Adrenal gland (tissue), 12 donors: ENCODE results near the gene CORO2B. TPM values are rescaled to one million over a fixed set of nuclear protein-coding genes. Genes with fewer than 3 reads are reported as not detected.

ENCODE experiments used
- DNase-seq, 7 donors: peaks; one replicate each; pipeline ENCODE4 v3.0.0-alpha.2; 2019 to 2020
- H3K27ac ChIP-seq, 5 donors: fragments of 200-600 bp; sonication (generic) in 4 of 5; 1 replicate in 3 of 5; 2 replicates in 2 of 5; pipeline versions ENCODE4 v1.5.1 to v1.8.0; 2016 to 2020; ENCODE audit warnings: mild to moderate bottlenecking in 1 of 5
- H3K27me3 ChIP-seq: fragments of 200-600 bp; 2 replicates; pipeline ENCODE4 v1.8.0; 2021
- H3K36me3 ChIP-seq, 2 donors: fragments of 200-600 bp; replicated peaks in 1 of 2; 1 replicate in 1 of 2; 2 replicates in 1 of 2; pipeline versions ENCODE4 v1.5.1 to v1.8.0; 2018 to 2022
- H3K4me1 ChIP-seq, 2 donors: fragments of 200-600 bp; replicated peaks in 1 of 2; 1 replicate in 1 of 2; 2 replicates in 1 of 2; pipeline versions ENCODE4 v1.5.1 to v1.8.0; 2018 to 2021
- H3K4me3 ChIP-seq, 4 donors: fragments of 200-600 bp; sonication (generic) in 3 of 4; one replicate each; pipeline ENCODE4 v1.5.1; 2016 to 2018
- H3K9me3 ChIP-seq, 3 donors: fragments of 200-600 bp; sonication (generic) in 1 of 3; replicated peaks in 1 of 3; 1 replicate in 2 of 3; 2 replicates in 1 of 3; pipeline versions ENCODE4 v1.5.1 to v1.8.0; 2016 to 2021
- POLR2A ChIP-seq, 2 donors: fragments of 450-650 bp; IDR thresholded peaks; one replicate each; pipeline ENCODE4 v1.6.1; 2017; ENCODE audit warnings: antibody characterized with exemption in 2 of 2, mild to moderate bottlenecking in 2 of 2, moderate library complexity in 1 of 2
- WGBS, 4 donors: extraction: QIAGEN DNeasy Blood & Tissue Kit in 2 of 4; methylation state at CpG; one replicate each; pipeline versions ENCODE4 v1.1.5 to v1.1.7; 2013 to 2017; 5-methylcytosine and 5-hydroxymethylcytosine counted together
- intact Hi-C, 2 donors: fragments of 100-400 bp; cut with DNase I; formaldehyde crosslinking; loops; one replicate each; pipeline versions ENCODE4 v1.14.1 to v1.15.0; 2022 to 2023
- polyA plus RNA-seq, 3 donors: library from polyadenylated mRNA; stranded (reverse); fragments of 200-250 nt in 2 of 3; fragments of 350-450 nt in 1 of 3; fragmentation: Illumina TruSeq in 1 of 3; extraction: RNeasy Lipid Tissue Mini Kit (QIAGEN cat#74804) in 1 of 3; gene quantifications; one replicate each; pipeline ENCODE4 v1.2.3, GENCODE V29; 2013 to 2014
- total RNA-seq, 9 donors: library from RNA; depleted of rRNA in 4 of 9; stranded (reverse); fragments of >200 nt in 4 of 9; fragments of 120-200 nt in 1 of 9; fragmentation: NEBNext Ultra II Directional in 1 of 9; extraction: Animal tissue kit (Norgen Biotek cat#: 25700) in 1 of 9; gene quantifications; one replicate each; pipeline versions ENCODE4 v1.1.0 to v1.2.4, GENCODE V29; 2013 to 2023
- TF ChIP-seq, protein P1 (sequence below), 6 experiments: fragments of 450-650 bp in 4 of 6; fragments of 200-600 bp in 2 of 6; sonication (generic) in 1 of 6; IDR thresholded peaks; 1 replicate in 5 of 6; 2 replicates in 1 of 6; pipeline versions ENCODE4 v1.5.1 to v1.8.0; 2016 to 2021; ENCODE audit warnings: antibody characterized with exemption in 6 of 6, mild to moderate bottlenecking in 2 of 6, moderate library complexity in 1 of 6
- donor health status: healthy with polysubstance abuse.
- donor health status: Bipolar disorder and iron deficiency.
- donor health status: DM: yes; HTN: yes; CAD: no.
- donor health status: DM: no; HTN: no; CAD: no.
- donor health status: DM: no; HTN: no; CAD: no.
- donor health status: DM: yes; HTN: yes; CAD: no.

The CORO2B gene
- total and polyA plus RNA-seq, 12 donors, result 2.8 to 8.4 (median 4.3) TPM

- Histone ChIP-seq H3K4me3 (no peak overlapping the region), H3K27ac (peak overlapping the region in 2 of 5 donors; percentile 30 to 82), H3K4me1 (peaks cover 0 to 15% of the 10 kb centered on the region in 2 donors), H3K36me3 (no peaks in the 10 kb centered on the region), H3K9me3 (no peaks in the 10 kb centered on the region), H3K27me3 (no peaks in the 10 kb centered on the region)
- intact Hi-C loops, result no loop called here
- 52 to 72% (median 68%) methylated on average over 7 to 8 of the region's 8 CpGs for WGBS, 4 donors
- no peak for DNase-seq
- TF ChIP-seq, protein P1, sequence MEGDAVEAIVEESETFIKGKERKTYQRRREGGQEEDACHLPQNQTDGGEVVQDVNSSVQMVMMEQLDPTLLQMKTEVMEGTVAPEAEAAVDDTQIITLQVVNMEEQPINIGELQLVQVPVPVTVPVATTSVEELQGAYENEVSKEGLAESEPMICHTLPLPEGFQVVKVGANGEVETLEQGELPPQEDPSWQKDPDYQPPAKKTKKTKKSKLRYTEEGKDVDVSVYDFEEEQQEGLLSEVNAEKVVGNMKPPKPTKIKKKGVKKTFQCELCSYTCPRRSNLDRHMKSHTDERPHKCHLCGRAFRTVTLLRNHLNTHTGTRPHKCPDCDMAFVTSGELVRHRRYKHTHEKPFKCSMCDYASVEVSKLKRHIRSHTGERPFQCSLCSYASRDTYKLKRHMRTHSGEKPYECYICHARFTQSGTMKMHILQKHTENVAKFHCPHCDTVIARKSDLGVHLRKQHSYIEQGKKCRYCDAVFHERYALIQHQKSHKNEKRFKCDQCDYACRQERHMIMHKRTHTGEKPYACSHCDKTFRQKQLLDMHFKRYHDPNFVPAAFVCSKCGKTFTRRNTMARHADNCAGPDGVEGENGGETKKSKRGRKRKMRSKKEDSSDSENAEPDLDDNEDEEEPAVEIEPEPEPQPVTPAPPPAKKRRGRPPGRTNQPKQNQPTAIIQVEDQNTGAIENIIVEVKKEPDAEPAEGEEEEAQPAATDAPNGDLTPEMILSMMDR (IDR thresholded peaks at IDR 0.05), result no peak
- TF ChIP-seq POLR2A (IDR thresholded peaks at IDR 0.05), result no peak
These were observed 7.6 kb downstream of the CORO2B start for GRCh38 chr15:68586274-68586961.

DNA sequence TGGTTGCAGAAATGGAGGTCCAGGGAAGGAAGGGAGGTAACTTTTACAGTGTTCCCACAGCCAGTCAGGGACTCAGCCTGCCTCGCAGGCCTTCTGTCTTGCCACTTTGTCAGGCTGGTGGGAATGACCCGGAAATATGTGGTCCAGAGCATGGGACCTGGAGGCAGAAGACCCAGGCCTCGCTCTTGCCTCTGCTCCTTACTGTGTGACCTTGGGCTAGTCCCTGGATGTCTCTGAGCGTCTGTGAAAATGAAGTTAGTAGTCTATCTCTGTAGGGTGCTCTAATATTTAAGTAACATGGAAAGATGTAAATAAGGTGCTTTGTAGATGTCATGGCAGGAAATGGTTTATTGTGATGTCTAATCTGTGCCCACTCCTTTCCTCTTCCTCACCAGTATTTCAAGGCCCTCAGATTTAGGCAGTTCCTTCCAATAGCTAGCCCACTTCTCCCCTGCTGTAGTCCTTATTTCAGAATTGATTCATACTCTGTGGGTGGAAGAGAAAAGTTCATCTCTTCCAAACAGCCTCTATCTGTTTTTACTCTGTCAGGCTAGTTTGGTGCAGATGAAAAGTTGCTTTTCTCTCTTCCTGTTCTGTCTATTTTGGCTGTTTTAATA lies 9.1 kb downstream of the CORO2B start:
- Histone ChIP-seq H3K4me3 (no peak overlapping the region), H3K4me1 (peaks cover 0 to 15% of the 10 kb centered on the region in 2 donors), H3K27ac (peak overlapping the region in 1 of 5 donors; percentile 53), H3K9me3 (no peaks in the 10 kb centered on the region), H3K27me3 (no peaks in the 10 kb centered on the region), H3K36me3 (no peaks in the 10 kb centered on the region)
- no peak for DNase-seq
- WGBS, 4 donors, result 71 to 83% (median 77%) methylated on average over 2 to 4 of the region's 4 CpGs
- TF ChIP-seq, protein P1 (IDR thresholded peaks at IDR 0.05), result no peak
- no peak for TF ChIP-seq POLR2A (IDR thresholded peaks at IDR 0.05)
- intact Hi-C loops, result no loop called here

DNA sequence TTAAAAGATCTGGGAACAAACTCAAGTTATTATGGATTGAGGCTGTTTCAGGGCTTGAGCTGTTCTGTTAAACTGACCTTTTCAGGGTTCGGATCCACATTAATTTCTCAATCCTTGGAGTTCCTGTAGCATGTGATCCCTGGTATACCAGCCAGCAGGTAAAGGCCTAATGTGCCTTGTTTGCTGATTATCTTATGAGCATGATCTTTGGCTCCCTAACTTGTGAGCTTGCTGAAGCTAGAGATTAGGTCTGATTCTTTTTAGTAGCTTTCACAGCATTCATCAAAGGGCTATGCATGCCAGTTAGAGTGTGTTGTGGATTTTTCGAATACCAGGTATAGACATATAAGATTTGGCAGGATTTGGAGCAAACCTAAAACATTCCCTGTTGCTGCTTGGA lies 10.3 kb downstream of the CORO2B start:
- no peak for TF ChIP-seq POLR2A (IDR thresholded peaks at IDR 0.05)
- TF ChIP-seq, protein P1 (IDR thresholded peaks at IDR 0.05), result no peak
- intact Hi-C loops, result no loop called here
- 60 to 74% (median 69%) methylated on average over 2 of the region's 2 CpGs for WGBS, 4 donors

GRCh38 chr15:68589783-68590710 lies 11.3 kb downstream of the CORO2B start:
- Histone ChIP-seq H3K4me3 (no peak overlapping the region), H3K36me3 (no peaks in the 10 kb centered on the region), H3K4me1 (peaks cover 0 to 15% of the 10 kb centered on the region in 2 donors), H3K27me3 (no peaks in the 10 kb centered on the region), H3K9me3 (no peaks in the 10 kb centered on the region), H3K27ac (peak overlapping the region in 1 of 5 donors; percentile 45)
- intact Hi-C loops, result no loop called here
- no peak for DNase-seq
- 80 to 96% (median 83%) methylated on average over 5 to 15 of the region's 15 CpGs for WGBS, 4 donors
- no peak for TF ChIP-seq POLR2A (IDR thresholded peaks at IDR 0.05)
- TF ChIP-seq, protein P1 (IDR thresholded peaks at IDR 0.05), result no peak

More for the DNA sequence above, 10.3 kb downstream of the CORO2B start:
- Histone ChIP-seq H3K27me3 (no peaks in the 10 kb centered on the region), H3K4me1 (peaks cover 0 to 15% of the 10 kb centered on the region in 2 donors), H3K27ac (peak overlapping the region in 1 of 5 donors; percentile 53), H3K4me3 (no peak overlapping the region), H3K36me3 (no peaks in the 10 kb centered on the region), H3K9me3 (no peaks in the 10 kb centered on the region)
- DNase-seq, result no peak
